ENCODE measurements around the gene RGS3.

The RGS3 gene

GRCh38 chr9:113645227-113645977 lies 181.9 kb downstream of the RGS3 start:
- DNase-seq = no peak

- DNase-seq = no peak
These were observed 182.4 kb downstream of the RGS3 start for GRCh38 chr9:113645978-113646253.

- no peak for DNase-seq
These were observed 183.0 kb downstream of the RGS3 start for GRCh38 chr9:113646491-113646890.

Measured in NCI-H524 (cell line).